ENCODE measurements around the gene TLR10.
"Not testable (repeated sequence)": the region's sequence is repeated elsewhere in the genome, so short reads cannot be mapped to it uniquely, and the experiment has no call there.

DNA sequence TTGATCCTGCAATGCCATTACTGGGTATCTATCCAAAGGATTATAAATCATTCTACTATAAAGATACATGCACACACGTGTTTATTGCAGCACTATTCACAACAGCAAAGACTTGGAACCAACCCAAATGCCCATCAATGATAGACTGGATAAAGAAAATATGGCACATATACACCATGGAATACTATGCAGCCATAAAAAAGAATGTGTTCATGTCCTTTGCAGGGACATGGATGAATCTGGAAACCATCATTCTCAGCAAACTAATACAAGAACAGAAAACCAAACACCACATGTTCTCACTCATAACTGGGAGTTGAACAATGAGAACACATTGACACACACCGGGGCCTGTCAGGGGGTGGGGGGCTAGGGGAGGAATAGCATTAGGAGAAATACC is 4.9 kb downstream of the TLR10 start:
- TF ChIP-seq, protein P1, sequence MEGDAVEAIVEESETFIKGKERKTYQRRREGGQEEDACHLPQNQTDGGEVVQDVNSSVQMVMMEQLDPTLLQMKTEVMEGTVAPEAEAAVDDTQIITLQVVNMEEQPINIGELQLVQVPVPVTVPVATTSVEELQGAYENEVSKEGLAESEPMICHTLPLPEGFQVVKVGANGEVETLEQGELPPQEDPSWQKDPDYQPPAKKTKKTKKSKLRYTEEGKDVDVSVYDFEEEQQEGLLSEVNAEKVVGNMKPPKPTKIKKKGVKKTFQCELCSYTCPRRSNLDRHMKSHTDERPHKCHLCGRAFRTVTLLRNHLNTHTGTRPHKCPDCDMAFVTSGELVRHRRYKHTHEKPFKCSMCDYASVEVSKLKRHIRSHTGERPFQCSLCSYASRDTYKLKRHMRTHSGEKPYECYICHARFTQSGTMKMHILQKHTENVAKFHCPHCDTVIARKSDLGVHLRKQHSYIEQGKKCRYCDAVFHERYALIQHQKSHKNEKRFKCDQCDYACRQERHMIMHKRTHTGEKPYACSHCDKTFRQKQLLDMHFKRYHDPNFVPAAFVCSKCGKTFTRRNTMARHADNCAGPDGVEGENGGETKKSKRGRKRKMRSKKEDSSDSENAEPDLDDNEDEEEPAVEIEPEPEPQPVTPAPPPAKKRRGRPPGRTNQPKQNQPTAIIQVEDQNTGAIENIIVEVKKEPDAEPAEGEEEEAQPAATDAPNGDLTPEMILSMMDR (conservative IDR thresholded peaks at IDR 0.05; ENCODE audit: low read depth, low read length): not testable (repeated sequence)
- TF ChIP-seq EZH2 (IDR thresholded peaks at IDR 0.05; ENCODE audit: low read length, unreplicated experiment); EZH2phosphoT487 (IDR thresholded peaks at IDR 0.05; ENCODE audit: borderline replicate concordance, low read length): not testable (repeated sequence)

Data from PC-3 (cell line).